HG03097 (cell line): Measurements from ENCODE around the gene TMIE.

Source experiments
- ATAC-seq: cut with Tn5 transposase; IDR thresholded peaks from one replicate; pipeline ENCODE4 v1.9.1; 2021; ENCODE audit not compliant: unreplicated experiment, low FRiP score

The TMIE gene

GRCh38 chr3:46701181-46701939 is at the start of gene TMIE:
TSS of gene TMIE (plus strand) at chr3:46701392. CDS start at chr3:46701488, 96 bp downstream.
- ATAC-seq = no peak

GRCh38 chr3:46655271-46655670 is 45.9 kb upstream of the TMIE start:
- ATAC-seq = no peak

- no peak for ATAC-seq
These were observed 44.2 kb upstream of the TMIE start for GRCh38 chr3:46656778-46657556.

GRCh38 chr3:46659285-46659684 is 41.9 kb upstream of the TMIE start:
- no peak for ATAC-seq

GRCh38 chr3:46660003-46660402 is 41.2 kb upstream of the TMIE start:
- no peak for ATAC-seq

- no peak for ATAC-seq
These were observed 40.4 kb upstream of the TMIE start for GRCh38 chr3:46660543-46661523.

- ATAC-seq = no peak
These were observed 39.1 kb upstream of the TMIE start for GRCh38 chr3:46661776-46662766.

GRCh38 chr3:46662771-46663551 is 38.2 kb upstream of the TMIE start:
- no peak for ATAC-seq

GRCh38 chr3:46663591-46664135 is 37.5 kb upstream of the TMIE start:
- ATAC-seq = no peak

- ATAC-seq = no peak
These were observed 36.8 kb upstream of the TMIE start for GRCh38 chr3:46664188-46664970.

- ATAC-seq = no peak
These were observed 36.0 kb upstream of the TMIE start for GRCh38 chr3:46664971-46665762.

- ATAC-seq = no peak
These were observed 35.3 kb upstream of the TMIE start for GRCh38 chr3:46665763-46666452.

- no peak for ATAC-seq
These were observed 34.7 kb upstream of the TMIE start for GRCh38 chr3:46666453-46666845.

GRCh38 chr3:46667061-46667621 is 34.1 kb upstream of the TMIE start:
- ATAC-seq = no peak

- no peak for ATAC-seq
These were observed 33.5 kb upstream of the TMIE start for GRCh38 chr3:46667657-46668056.

- ATAC-seq = no peak
These were observed 33.1 kb upstream of the TMIE start for GRCh38 chr3:46668116-46668515.
